ENCODE data around the gene KDM4D. TPM values are rescaled to one million over a fixed set of nuclear protein-coding genes. Genes with fewer than 3 reads are reported as not detected.
"Not testable (repeated sequence)": the region's sequence is repeated elsewhere in the genome, so short reads cannot be mapped to it uniquely, and the experiment has no call there.

The KDM4D gene
- polyA plus RNA-seq, result under 1 TPM in 2 of 3 donors, not detected in 1; 0.10 to 0.22 TPM

DNA sequence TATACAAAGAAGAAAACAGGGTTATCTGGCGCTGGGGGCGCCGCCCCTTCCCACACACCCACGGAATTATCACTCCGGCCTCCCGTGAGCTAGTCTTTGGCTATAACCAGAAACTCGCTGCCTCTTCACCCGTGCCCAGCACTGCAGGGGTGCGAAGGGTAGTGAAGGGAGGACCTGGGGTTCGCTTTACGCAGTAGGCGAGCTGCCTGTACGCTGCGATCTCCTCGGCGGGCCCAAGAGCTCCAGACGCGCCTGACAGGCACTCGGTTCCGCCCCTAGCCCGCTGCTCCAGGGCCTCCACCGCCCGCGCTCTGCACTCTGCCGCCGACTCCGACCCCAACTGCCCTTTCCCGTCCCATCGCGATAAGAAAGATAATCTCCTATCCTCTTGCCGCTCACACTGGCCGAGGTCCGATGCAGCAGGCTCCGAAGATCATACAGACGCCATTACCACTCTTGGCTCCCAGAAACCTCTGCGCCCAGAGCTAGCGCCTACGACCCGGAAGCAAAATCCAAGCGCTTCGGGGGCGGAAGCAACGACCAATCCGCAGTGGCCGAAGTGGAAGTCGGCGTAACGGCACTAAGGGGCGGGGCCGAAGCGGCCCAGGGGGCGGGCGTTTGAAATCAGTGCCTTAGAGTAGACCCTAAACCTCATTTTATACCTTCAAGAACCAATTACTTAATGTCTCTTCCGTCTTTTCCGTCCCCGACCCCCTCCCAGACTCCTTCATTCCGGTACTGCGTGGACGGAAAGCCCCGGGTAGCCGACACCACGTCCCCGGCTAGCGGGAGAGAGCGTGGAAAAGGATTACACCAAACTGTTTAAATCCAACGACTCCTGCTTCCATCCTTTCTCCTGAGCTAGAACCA lies at the start of gene KDM4D, which contains the start of gene CWC15:
Gene KDM4D (plus strand): TSS at position 611 of the 870 bp plus-strand sequence. CDS start 23,664 bp downstream, outside the sequence.
Gene CWC15 (minus strand): TSS at position 458 of the 870 bp plus-strand sequence. CDS start 1,371 bp downstream, outside the sequence.
- Mint-ChIP-seq H3K4me3 (peak within 1 kb of the TSS; percentile 92 to 99 (median 97)), H3K27ac (peak within 1 kb of the TSS; percentile 94 to 99 (median 96)), H3K4me1 (peaks cover 28 to 54% of the 10 kb centered on the region in 2 donors), H3K36me3 (peaks cover 20 to 40% (median 25%) of the 10 kb centered on the region in 3 donors), H3K9me3 (no peaks in the 10 kb centered on the region), H3K27me3 (ENCODE audit: low read depth in 3 of 3) (peaks cover 3 to 10% (median 6%) of the 10 kb centered on the region in 3 donors)
- DNase-seq, result peak; percentile 89 to 92 (median 90)

- DNase-seq, result no peak
- H3K9me3 Mint-ChIP-seq, result no peaks in the 10 kb centered on the region
- peak overlapping the region; percentile 34 to 68 (median 51) for H3K4me3 Mint-ChIP-seq
- peaks cover 0 to 5% (median 0%) of the 10 kb centered on the region in 3 donors for H3K27me3 Mint-ChIP-seq (ENCODE audit: low read depth in 3 of 3)
- peak overlapping the region; percentile 67 to 91 (median 84) for H3K27ac Mint-ChIP-seq
- H3K36me3 Mint-ChIP-seq, result peaks cover 0 to 4% (median 3%) of the 10 kb centered on the region in 3 donors
- H3K4me1 Mint-ChIP-seq, result peaks cover 27% of the 10 kb centered on the region in 2 donors
These were observed 49.3 kb upstream of the KDM4D start for GRCh38 chr11:94924171-94924572.

GRCh38 chr11:94924612-94925011 lies 48.9 kb upstream of the KDM4D start:
- DNase-seq, result peak; percentile 10 to 36 (median 32)
- Mint-ChIP-seq H3K36me3 (peaks cover 0 to 4% (median 3%) of the 10 kb centered on the region in 3 donors), H3K4me1 (peaks cover 27% of the 10 kb centered on the region in 2 donors), H3K9me3 (no peaks in the 10 kb centered on the region), H3K4me3 (peak overlapping the region; percentile 34 to 68 (median 51)), H3K27ac (peak overlapping the region; percentile 67 to 91 (median 84)), H3K27me3 (ENCODE audit: low read depth in 3 of 3) (peaks cover 0 to 5% (median 0%) of the 10 kb centered on the region in 3 donors)

DNA sequence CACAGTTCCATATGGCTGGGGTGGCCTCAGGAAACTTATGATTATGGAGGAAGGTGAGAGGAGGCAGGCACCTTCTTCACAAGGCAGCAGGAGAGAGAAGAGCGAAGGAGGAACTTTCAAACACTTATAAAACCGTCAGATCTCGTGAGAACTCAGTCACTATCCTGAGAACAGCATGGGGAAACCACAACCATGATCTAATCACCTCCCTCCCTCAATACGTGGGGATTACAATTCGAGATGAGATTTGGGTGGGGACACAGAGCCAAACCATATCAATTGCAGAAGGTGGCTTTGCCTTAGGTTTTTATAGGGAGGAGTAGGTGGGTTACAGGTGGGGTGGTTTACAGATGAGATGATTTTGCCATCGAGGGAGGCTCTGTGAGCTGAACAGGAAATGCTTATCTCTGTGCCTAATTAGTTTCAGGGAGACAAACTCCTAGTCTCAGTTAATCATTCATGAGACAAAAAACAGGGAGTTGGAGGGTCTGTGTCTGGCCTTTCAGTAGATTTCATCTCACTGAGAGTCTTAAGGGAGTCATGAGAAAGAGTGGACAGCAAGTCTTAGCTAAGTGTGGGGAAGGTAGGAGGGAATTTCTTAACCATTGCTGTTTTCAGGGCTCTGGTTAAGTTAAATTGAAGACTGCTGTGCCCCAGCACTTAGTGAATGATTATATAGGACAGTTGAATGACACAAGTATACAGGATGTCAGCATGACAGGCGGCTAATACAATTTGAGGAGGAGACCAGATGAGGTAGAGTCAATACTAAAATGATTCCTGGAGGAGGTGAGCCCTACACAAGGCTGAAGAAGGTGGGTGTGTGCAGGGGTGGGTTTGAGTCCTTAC lies 47.9 kb upstream of the KDM4D start:
- Mint-ChIP-seq H3K36me3 (peaks cover 0 to 2% (median 0%) of the 10 kb centered on the region in 3 donors), H3K4me3 (peak overlapping the region in 3 of 5 donors; percentile 34 to 68 (median 51)), H3K4me1 (peaks cover 27% of the 10 kb centered on the region in 2 donors), H3K27ac (peak overlapping the region; percentile 67 to 91 (median 84)), H3K27me3 (ENCODE audit: low read depth in 3 of 3) (peaks cover 0 to 3% (median 0%) of the 10 kb centered on the region in 3 donors), H3K9me3 (no peaks in the 10 kb centered on the region)
- DNase-seq, result peak in 1 of 3 donors; percentile 7

DNA sequence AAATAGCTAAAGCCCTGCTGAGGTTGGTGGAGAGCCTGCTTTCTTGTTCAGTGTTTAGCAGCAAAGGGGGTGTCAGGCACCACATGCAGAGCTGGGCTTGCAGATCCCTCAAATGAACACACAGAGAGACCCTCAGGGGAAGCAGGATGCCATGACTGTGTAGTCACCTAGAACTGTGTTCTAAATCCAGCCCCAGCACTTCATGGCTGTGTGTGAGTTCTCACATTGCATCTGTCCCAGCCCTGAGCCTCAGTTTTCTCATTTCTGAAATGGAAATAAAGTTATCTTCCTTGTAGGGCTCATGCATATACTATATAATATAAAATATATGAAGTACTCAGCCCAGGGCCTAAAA lies 47.3 kb upstream of the KDM4D start:
- H3K4me3 Mint-ChIP-seq, result no peak overlapping the region
- peaks cover 0 to 2% (median 0%) of the 10 kb centered on the region in 3 donors for H3K27me3 Mint-ChIP-seq (ENCODE audit: low read depth in 3 of 3)
- no peaks in the 10 kb centered on the region for H3K36me3 Mint-ChIP-seq
- H3K4me1 Mint-ChIP-seq, result peaks cover 27% of the 10 kb centered on the region in 2 donors
- peak overlapping the region in 3 of 6 donors; percentile 67 to 84 (median 84) for H3K27ac Mint-ChIP-seq
- H3K9me3 Mint-ChIP-seq, result no peaks in the 10 kb centered on the region
- DNase-seq, result no peak

DNA sequence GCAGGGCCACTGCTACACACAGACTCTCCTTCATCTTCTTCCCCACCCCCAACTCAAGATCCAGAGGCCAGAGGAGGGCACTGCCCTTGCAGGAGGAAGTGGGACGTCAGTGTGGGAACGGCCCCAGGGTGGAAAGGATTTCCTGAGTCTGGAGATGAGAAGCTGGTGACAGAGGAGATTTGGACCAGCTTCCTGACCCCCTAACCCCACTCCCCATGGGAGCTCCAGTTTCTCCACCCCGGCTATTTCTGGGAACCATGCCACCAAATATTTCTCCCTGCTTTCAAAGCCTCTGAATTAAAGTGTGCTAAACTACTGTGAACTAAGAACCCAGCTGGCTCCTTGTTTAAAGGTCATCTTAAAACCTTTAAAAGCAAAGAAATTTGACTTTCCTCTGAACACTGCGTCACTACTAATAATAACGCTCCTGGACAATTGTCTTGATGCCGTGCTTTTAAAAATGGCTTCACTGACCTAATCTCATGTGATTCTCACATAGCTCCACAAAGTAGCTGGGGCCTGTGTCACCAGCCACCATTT lies 46.7 kb upstream of the KDM4D start:
- no peaks in the 10 kb centered on the region for H3K36me3 Mint-ChIP-seq
- DNase-seq, result no peak
- H3K27ac Mint-ChIP-seq, result no peak overlapping the region
- no peaks in the 10 kb centered on the region for H3K9me3 Mint-ChIP-seq
- peaks cover 27% of the 10 kb centered on the region in 2 donors for H3K4me1 Mint-ChIP-seq
- H3K4me3 Mint-ChIP-seq, result no peak overlapping the region
- H3K27me3 Mint-ChIP-seq (ENCODE audit: low read depth in 3 of 3), result peaks cover 0 to 2% (median 0%) of the 10 kb centered on the region in 3 donors

DNA sequence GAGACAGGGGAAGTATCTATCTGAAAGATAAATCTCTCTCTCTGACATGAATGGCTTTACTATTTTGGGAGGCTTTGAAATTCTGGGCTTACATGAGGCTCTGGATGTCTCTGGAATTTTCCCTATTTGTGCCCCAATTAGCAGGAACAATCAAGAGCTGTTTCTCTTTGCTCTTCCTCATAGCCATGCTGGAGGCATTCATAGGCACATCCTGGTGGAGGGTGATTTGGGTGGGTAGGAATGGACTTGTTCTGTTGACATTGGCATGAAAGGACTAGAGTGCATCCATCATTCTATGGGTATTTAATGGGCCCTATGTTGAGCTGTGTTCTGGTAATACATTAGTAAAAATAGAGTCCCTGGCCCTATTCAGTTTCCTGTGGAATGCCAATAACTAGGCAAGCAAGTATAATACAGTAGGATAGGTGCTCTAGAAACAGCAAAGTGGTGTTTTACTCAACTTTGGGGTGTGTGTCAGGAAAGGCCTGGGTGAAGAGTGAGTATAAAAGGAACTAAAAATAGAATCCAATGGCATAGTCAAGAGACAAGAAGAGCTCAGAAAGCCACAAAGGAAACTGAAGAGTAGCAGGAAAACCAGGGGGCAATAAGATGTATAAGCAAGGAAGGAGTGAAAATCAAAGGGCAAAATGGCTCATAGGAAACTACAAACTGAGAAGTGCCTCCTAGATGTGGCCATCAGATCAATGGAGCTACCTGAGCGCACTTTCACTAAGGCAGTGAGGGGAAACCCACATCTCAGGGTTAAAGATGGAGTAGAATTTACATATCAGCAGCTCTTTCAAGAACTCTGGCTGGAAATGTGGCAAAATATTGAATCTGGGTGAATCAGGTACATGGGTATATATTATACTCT lies 45.2 kb upstream of the KDM4D start:
- peaks cover 27% of the 10 kb centered on the region in 2 donors for H3K4me1 Mint-ChIP-seq
- no peak overlapping the region for H3K27ac Mint-ChIP-seq
- no peaks in the 10 kb centered on the region for H3K36me3 Mint-ChIP-seq
- peaks cover 0 to 2% (median 0%) of the 10 kb centered on the region in 3 donors for H3K27me3 Mint-ChIP-seq (ENCODE audit: low read depth in 3 of 3)
- no peaks in the 10 kb centered on the region for H3K9me3 Mint-ChIP-seq
- H3K4me3 Mint-ChIP-seq, result no peak overlapping the region
- DNase-seq, result no peak

GRCh38 chr11:94932072-94932471 lies 41.4 kb upstream of the KDM4D start:
- not testable (repeated sequence) for H3K27me3 Mint-ChIP-seq (ENCODE audit: low read depth in 3 of 3); H3K4me3 Mint-ChIP-seq; H3K36me3 Mint-ChIP-seq; H3K4me1 Mint-ChIP-seq; H3K27ac Mint-ChIP-seq; H3K9me3 Mint-ChIP-seq; DNase-seq

DNA sequence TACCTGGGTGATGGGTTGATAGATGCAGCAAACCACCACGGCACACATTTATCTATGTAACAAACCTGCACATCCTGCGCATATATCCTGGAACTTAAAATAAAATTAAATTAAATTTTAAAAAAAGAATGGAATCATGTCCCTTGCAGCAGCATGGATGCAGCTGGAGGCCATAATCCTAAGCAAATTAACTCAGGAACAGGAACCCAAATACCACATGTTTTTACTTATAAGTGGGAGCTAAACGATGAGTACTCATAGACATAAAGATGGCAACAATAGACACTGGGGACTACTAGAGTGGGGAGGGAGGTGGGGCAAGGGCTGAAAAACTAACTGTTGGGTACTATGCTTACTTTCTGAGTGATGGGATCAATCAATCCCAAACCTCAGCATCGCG lies 41.0 kb upstream of the KDM4D start:
- Mint-ChIP-seq H3K36me3 (no peaks in the 10 kb centered on the region), H3K9me3 (no peaks in the 10 kb centered on the region), H3K27ac (no peak overlapping the region), H3K4me1 (no peaks in the 10 kb centered on the region), H3K4me3 (no peak overlapping the region), H3K27me3 (ENCODE audit: low read depth in 3 of 3) (peaks cover 0 to 2% (median 0%) of the 10 kb centered on the region in 3 donors)
- DNase-seq, result no peak

DNA sequence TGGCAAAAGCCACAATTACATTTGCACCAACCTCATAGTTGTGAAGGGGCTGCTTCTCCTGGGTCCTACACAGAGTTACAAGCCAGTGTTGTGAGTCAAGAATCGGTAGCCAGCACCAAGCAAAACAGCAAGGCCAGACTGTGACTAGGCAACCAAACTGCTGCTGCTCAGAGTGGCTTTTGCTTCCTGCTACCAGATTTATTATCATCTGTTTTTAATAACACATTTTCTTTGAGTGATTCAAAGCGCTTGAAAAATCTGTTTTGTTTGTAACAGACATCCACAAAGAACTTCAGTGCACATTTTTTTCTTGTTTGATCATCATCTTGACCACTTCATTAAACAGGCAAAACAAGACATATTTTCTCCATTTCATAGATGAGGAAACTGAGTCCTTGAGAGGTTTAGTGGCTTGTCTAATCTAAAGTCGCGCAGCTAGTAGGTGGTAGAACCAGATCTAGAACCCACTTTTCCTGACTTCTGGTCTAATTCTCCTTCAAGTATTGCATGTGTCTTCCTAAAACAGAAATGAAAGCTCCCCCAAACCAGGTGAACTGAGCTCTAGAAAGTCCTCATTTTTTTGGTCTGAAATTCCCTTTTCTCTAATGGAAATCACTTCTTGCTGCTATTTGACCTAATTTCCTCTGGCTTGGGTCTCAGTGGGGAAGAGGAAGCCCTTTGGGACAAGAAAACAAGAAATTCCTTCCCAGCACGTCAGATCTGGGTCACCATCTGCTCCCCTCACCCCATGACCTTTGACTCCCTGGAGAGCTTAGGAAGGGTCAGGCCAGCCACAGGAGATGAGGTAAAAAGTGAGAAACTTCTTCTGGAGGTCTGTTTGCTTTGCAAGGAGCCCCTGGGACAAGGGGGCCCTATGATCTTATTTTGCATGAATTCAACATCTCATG lies 40.0 kb upstream of the KDM4D start:
- Mint-ChIP-seq H3K9me3 (no peaks in the 10 kb centered on the region), H3K27me3 (ENCODE audit: low read depth in 3 of 3) (peaks cover 2% of the 10 kb centered on the region in 3 donors), H3K4me1 (no peaks in the 10 kb centered on the region), H3K27ac (no peak overlapping the region), H3K4me3 (no peak overlapping the region), H3K36me3 (no peaks in the 10 kb centered on the region)
- DNase-seq, result no peak

DNA sequence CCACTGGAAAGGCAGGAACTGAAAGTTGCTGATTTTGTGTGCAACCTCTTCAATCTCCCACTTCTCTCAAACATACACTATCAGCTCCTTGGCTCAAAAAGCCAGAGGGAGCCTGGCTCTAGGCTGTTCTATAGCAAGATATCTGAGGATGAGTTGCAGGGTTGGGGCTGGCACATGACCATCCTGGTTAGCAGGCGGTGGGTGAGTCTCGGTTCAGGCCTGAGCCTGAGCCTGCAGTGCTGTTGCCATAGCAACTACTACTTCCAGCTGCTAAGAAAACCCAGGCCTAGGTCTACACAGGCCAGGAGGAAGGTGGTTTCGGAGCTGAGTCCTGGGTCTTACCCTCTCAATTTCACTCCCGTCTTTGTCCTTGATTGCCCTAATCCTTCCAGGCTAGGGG lies 39.1 kb upstream of the KDM4D start:
- Mint-ChIP-seq H3K9me3 (no peaks in the 10 kb centered on the region), H3K27me3 (ENCODE audit: low read depth in 3 of 3) (peaks cover 0 to 5% (median 2%) of the 10 kb centered on the region in 3 donors), H3K4me1 (no peaks in the 10 kb centered on the region), H3K4me3 (no peak overlapping the region), H3K27ac (no peak overlapping the region), H3K36me3 (no peaks in the 10 kb centered on the region)
- no peak for DNase-seq

DNA sequence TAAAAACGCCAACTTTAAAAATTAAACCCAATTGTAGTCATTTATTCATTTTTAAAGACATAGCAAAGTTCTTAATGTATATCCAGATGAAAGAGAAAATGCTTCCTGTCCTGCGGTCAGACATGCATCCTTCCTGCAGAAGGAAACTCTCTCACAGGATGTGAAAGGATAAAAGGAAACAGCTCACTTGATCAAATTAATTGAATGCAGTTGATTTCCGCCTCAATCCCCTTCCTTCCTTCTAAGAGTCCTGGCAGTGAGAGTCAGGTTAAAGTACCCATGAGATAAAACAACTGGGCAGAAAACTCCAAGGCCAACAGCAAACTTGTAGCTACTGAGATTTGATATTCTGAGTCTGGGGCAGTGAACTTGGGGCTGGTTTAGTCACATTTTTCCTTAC lies 38.7 kb upstream of the KDM4D start:
- Mint-ChIP-seq H3K27ac (no peak overlapping the region), H3K9me3 (no peaks in the 10 kb centered on the region), H3K27me3 (ENCODE audit: low read depth in 3 of 3) (peaks cover 0 to 5% (median 4%) of the 10 kb centered on the region in 3 donors), H3K4me1 (no peaks in the 10 kb centered on the region), H3K36me3 (no peaks in the 10 kb centered on the region), H3K4me3 (no peak overlapping the region)
- DNase-seq, result no peak

Measured in immature natural killer cell (primary cell).